Fibroblast of the aortic adventitia (primary cell): Measurements from ENCODE around the gene TSHZ2. TPM values are rescaled to one million over a fixed set of nuclear protein-coding genes. Genes with fewer than 3 reads are reported as not detected.
A peak's percentile ranks its signal among the peaks of the same experiment; 100 is the strongest.

Source experiments
- DNase-seq: peaks from one replicate; pipeline ENCODE4 v3.0.0-alpha.2; 2010; ENCODE audit warnings: low read depth
- H3K4me3 ChIP-seq: 2 replicates; pipeline ENCODE4 v1.5.1; 2011; ENCODE audit warnings: low read depth, mild to moderate bottlenecking, control low read depth, low read length, moderate library complexity
- CTCF ChIP-seq: IDR thresholded peaks from 2 replicates; pipeline ENCODE4 v1.5.1; 2011; ENCODE audit warnings: mild to moderate bottlenecking, low read length, control low read depth, inconsistent platforms; ENCODE audit not compliant: insufficient read depth
- total RNA-seq: library from RNA; depleted of rRNA; stranded (reverse); fragments of >200 nt; gene quantifications from 2 replicates; pipeline ENCODE4 v1.2.3, GENCODE V29; 2012; ENCODE audit warnings: low replicate concordance

Gene TSHZ2
- total RNA-seq, 1 donor = 6.9 TPM

- no peak for TF ChIP-seq CTCF
- peak; percentile 2 for DNase-seq
- H3K4me3 ChIP-seq = no peak overlapping the region
Observed at GRCh38 chr20:53445321-53445731, 473.2 kb downstream of the TSHZ2 start.

GRCh38 chr20:53445932-53446331 lies 473.8 kb downstream of the TSHZ2 start:
- no peak overlapping the region for H3K4me3 ChIP-seq
- no peak for TF ChIP-seq CTCF
- no peak for DNase-seq

- no peak for TF ChIP-seq CTCF
- DNase-seq = no peak
- H3K4me3 ChIP-seq = no peak overlapping the region
Observed at GRCh38 chr20:53447316-53447715, 475.2 kb downstream of the TSHZ2 start.

GRCh38 chr20:53448426-53448825 lies 476.3 kb downstream of the TSHZ2 start:
- no peak overlapping the region for H3K4me3 ChIP-seq
- DNase-seq = no peak
- TF ChIP-seq CTCF = no peak

GRCh38 chr20:53448875-53449274 lies 476.7 kb downstream of the TSHZ2 start:
- DNase-seq = no peak
- no peak for TF ChIP-seq CTCF

GRCh38 chr20:53453076-53453475 lies 480.9 kb downstream of the TSHZ2 start:
- no peak for TF ChIP-seq CTCF
- no peak overlapping the region for H3K4me3 ChIP-seq
- no peak for DNase-seq

More at GRCh38 chr20:53448875-53449274, 476.7 kb downstream of the TSHZ2 start:
- no peak overlapping the region for H3K4me3 ChIP-seq

GRCh38 chr20:53454675-53455276 lies 482.6 kb downstream of the TSHZ2 start:
- TF ChIP-seq CTCF = no peak
- no peak for DNase-seq
- H3K4me3 ChIP-seq = no peak overlapping the region
